NCI-H345 (cell line): ENCODE results near the gene CRLF1.

ENCODE experiments used
- DNase-seq: peaks from one replicate; lab custom pipeline; 2025; lab: John Stamatoyannopoulos, UW

Gene CRLF1

GRCh38 chr19:18557411-18558201, 49.0 kb downstream of the CRLF1 start, which contains the start of gene KXD1:
Gene KXD1, plus strand, starts transcription at chr19:18557870. Its CDS starts 4,187 bp downstream, at chr19:18562057.
- peak; percentile 94 for DNase-seq

DNA sequence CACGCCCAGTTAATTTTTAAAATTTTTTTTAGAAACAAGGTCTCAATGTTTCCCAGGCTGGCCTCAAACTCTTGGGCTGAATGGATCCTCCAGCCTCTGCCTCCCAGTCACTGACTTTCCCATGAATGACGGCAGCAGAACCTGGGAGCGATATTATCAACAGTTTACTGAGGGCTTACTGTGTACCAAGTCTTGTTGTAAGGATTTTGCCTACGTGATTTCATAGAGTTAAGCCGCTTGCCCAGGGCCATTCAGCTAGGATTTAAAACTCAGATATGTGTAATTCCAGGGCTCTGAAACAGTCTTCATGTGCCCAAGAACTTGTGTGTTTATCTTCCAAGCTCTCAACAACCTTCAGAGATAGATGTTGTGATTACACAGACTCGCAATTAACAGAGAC, 55.0 kb downstream of the CRLF1 start:
- DNase-seq, result no peak

- no peak for DNase-seq
Measured at GRCh38 chr19:18543814-18544475, 62.7 kb downstream of the CRLF1 start.
